ENCODE data around the gene COL1A1.

COL1A1 gene

DNA sequence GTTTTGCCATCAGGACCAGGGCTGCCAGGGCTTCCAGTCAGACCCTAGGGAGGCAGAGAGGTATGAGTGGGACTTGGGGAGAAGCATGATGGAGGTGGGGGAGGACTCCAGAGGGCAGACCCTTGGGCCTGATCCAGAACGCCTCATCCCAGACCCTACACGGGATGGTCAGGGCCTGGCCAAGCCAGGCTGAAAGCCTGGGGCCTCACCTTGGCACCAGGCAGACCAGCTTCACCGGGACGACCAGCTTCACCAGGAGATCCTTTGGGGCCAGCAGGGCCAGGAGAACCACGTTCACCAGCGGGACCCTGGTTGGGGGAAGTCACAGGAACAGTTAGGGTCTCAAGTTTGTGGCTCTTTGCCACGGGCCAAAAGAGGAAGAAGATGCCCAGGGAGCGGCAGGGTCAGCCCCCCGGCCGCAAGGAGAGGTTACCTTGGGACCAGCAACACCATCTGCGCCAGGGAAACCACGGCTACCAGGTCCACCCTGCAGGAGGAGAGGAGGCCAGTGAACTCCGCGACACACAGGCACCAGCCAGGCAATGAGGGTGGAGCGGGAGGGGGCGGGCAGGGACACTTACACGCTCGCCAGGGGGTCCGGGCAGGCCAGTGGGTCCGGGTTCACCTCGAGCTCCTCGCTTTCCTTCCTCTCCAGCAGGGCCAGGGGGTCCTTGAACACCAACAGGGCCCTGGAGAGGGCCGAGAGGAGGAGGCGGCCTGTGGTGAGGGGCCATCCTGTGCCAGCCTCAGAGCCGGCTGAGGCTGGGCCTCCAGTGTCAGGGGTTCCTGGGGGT lies 7.1 kb downstream of the COL1A1 start:
- Histone ChIP-seq H3K4me1 (ENCODE audit: control insufficient read depth, insufficient read depth, low read length) (peaks cover 30% of the 10 kb centered on the region), H3K27ac (ENCODE audit: low read depth, low read length) (no peak overlapping the region), H3K9ac (ENCODE audit: low read length) (no peak overlapping the region), H3K36me3 (ENCODE audit: control insufficient read depth, insufficient read depth, low read length) (peaks cover 75% of the 10 kb centered on the region), H3K27me3 (ENCODE audit: control insufficient read depth, insufficient read depth, low read length) (no peaks in the 10 kb centered on the region), H3K4me3 (ENCODE audit: low read length) (no peak overlapping the region)

DNA sequence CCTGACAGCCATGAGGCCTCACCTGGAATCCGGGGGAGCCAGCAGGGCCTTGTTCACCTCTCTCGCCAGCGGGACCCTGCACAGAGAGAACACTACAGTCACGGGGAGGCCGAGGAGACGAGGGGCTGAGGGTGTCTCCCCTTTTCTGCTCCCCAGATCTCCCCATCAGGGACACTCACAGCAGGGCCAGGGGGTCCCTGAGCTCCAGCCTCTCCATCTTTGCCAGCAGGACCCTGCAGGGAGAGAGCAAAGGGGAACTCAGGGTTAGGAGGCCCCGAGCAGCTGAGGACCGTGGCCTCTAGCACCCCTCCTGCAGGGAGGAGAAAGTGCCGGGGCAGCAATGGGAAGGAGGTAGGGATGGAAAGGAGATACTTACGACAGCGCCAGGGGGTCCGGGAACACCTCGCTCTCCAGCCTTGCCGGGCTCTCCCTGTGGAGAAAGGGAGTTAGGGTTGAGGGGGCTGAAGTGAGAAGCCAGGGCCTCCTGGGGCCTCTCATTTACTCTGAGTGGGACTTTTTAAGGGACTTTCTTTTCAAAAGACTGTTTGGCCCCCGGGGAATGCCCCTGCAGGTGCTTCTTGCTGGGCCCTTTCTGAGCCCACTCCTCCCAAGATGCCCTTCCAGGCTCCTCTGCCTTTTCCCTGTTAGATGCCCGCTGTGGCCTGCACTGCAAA lies 8.7 kb downstream of the COL1A1 start:
- H3K27ac ChIP-seq (ENCODE audit: low read depth, low read length), result peak overlapping the region; percentile 17
- peaks cover 22% of the 10 kb centered on the region for H3K4me1 ChIP-seq (ENCODE audit: control insufficient read depth, insufficient read depth, low read length)
- no peak overlapping the region for H3K9ac ChIP-seq (ENCODE audit: low read length)

DNA sequence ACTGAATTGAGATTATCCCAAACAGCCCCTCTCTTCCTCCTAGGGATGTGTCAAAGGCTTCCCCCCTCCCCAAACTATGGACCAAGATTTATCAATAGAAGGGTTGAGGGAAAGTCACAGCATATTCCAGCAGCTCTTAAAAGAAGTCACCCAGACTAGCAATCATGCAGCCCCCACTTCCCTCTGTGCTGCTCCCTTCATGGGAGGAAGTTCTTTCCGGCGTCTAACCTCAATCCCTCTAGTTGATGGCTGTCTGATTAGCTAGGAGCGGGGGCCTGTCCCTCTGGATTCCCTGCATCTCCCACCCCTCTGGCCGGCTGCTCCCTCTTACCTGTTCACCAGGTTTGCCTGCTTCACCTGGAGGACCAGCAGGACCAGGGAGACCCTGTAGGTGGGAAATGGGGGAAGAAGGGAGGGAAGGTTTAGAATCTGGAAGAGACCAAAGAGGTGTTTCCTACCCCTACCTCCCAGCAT lies 9.2 kb downstream of the COL1A1 start:
- H3K36me3 ChIP-seq (ENCODE audit: control insufficient read depth, insufficient read depth, low read length), result peaks cover 86% of the 10 kb centered on the region
- H3K4me3 ChIP-seq (ENCODE audit: low read length), result no peak overlapping the region
- H3K27ac ChIP-seq (ENCODE audit: low read depth, low read length), result no peak overlapping the region
- H3K27me3 ChIP-seq (ENCODE audit: control insufficient read depth, insufficient read depth, low read length), result no peaks in the 10 kb centered on the region
- peaks cover 16% of the 10 kb centered on the region for H3K4me1 ChIP-seq (ENCODE audit: control insufficient read depth, insufficient read depth, low read length)
- H3K9ac ChIP-seq (ENCODE audit: low read length), result no peak overlapping the region

More for the DNA sequence above, 8.7 kb downstream of the COL1A1 start:
- H3K27me3 ChIP-seq (ENCODE audit: control insufficient read depth, insufficient read depth, low read length), result no peaks in the 10 kb centered on the region
- H3K36me3 ChIP-seq (ENCODE audit: control insufficient read depth, insufficient read depth, low read length), result peaks cover 86% of the 10 kb centered on the region
- no peak overlapping the region for H3K4me3 ChIP-seq (ENCODE audit: low read length)

DNA sequence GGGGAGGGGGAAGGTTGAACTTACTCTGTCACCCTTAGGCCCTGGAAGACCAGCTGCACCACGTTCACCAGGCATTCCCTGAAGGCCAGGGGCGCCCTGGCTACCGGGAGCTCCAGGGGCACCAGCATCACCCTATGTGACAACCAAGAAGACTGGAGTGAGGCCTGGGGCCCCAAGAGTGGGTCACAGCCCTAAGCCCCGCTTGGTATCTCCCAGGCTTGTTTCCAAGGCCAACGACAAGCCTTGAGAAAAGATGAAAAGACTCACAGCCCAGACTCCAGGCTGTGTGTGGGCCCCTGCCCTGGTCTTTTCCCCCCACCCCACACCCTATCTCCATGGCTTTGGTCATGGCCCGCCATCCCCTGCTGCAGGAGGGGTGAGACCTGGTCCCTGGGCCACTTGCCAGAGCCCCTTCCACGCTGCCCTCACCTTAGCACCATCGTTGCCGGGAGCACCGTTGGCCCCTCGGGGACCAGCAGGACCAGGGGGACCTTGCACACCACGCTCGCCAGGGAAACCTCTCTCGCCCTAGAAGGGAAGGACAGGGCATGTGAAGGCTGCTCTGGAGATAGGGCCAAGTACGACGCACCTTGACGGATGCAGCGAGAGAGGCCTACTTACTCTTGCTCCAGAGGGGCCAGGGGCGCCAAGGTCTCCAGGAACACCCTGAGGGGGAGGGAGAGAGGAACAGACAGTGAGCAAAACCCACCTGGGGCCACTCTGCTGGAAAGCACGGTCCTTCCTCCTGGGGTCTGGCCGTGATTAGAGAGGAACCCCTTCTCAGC lies 9.9 kb downstream of the COL1A1 start:
- Histone ChIP-seq H3K4me3 (ENCODE audit: low read length) (no peak overlapping the region), H3K9ac (ENCODE audit: low read length) (no peak overlapping the region), H3K36me3 (ENCODE audit: control insufficient read depth, insufficient read depth, low read length) (peaks cover 87% of the 10 kb centered on the region), H3K27me3 (ENCODE audit: control insufficient read depth, insufficient read depth, low read length) (no peaks in the 10 kb centered on the region), H3K4me1 (ENCODE audit: control insufficient read depth, insufficient read depth, low read length) (peaks cover 10% of the 10 kb centered on the region), H3K27ac (ENCODE audit: low read depth, low read length) (peak overlapping the region; percentile 35)

DNA sequence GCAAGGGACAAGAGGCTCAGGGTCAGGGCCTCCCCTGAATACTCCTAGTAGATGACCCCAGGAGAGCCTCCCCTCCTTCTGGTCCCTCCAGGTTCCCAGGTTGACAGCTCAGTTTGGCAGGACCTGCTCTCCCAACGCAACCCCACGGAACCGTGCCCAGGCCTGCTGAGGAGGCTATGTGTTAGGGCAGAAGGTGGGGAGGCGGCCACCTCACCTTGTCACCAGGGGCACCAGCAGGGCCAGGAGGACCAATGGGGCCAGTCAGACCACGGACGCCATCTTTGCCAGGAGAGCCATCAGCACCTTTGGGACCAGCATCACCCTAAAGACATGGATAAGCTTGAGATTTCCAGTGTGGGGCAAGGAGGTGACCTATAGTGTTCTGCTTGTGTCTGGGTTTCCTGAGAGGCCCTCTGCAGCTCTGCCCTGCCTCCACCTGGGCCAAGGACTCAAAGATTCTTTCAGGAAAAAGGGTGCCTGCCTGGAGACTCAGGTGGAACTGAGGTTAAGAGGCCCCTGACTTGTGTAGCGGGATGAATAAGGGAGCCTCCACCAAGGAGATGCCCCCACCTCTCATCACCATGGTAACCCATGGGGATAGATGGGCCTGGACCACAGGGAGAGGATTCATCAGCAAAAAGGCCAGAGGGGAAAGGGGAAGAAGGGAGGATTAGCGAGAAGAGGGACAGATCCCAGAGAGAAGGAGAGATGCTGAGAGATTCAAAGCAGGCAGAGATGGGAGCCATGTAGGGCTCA lies 10.7 kb downstream of the COL1A1 start:
- no peaks in the 10 kb centered on the region for H3K27me3 ChIP-seq (ENCODE audit: control insufficient read depth, insufficient read depth, low read length)
- H3K4me3 ChIP-seq (ENCODE audit: low read length), result no peak overlapping the region
- H3K9ac ChIP-seq (ENCODE audit: low read length), result no peak overlapping the region
- H3K27ac ChIP-seq (ENCODE audit: low read depth, low read length), result peak overlapping the region; percentile 19
- peaks cover 87% of the 10 kb centered on the region for H3K36me3 ChIP-seq (ENCODE audit: control insufficient read depth, insufficient read depth, low read length)
- peaks cover 7% of the 10 kb centered on the region for H3K4me1 ChIP-seq (ENCODE audit: control insufficient read depth, insufficient read depth, low read length)

DNA sequence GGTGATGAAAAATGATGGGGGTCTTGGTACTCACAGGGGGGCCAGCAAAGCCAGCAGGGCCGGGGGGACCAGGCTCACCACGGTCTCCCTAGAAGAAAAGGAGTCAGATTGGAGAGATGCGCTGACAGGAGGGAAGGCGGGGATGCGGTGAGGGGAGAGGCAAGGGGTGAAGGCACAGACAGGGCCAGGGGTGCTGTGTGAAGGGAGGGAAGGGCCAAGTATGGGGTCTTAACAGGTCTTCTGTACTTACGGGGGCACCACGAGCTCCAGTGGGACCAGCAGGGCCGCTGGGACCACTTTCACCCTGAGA lies 11.2 kb downstream of the COL1A1 start:
- H3K27ac ChIP-seq (ENCODE audit: low read depth, low read length), result peak overlapping the region; percentile 19
- no peaks in the 10 kb centered on the region for H3K27me3 ChIP-seq (ENCODE audit: control insufficient read depth, insufficient read depth, low read length)
- peaks cover 85% of the 10 kb centered on the region for H3K36me3 ChIP-seq (ENCODE audit: control insufficient read depth, insufficient read depth, low read length)
- no peak overlapping the region for H3K4me3 ChIP-seq (ENCODE audit: low read length)
- H3K9ac ChIP-seq (ENCODE audit: low read length), result no peak overlapping the region
- H3K4me1 ChIP-seq (ENCODE audit: control insufficient read depth, insufficient read depth, low read length), result peaks cover 7% of the 10 kb centered on the region

DNA sequence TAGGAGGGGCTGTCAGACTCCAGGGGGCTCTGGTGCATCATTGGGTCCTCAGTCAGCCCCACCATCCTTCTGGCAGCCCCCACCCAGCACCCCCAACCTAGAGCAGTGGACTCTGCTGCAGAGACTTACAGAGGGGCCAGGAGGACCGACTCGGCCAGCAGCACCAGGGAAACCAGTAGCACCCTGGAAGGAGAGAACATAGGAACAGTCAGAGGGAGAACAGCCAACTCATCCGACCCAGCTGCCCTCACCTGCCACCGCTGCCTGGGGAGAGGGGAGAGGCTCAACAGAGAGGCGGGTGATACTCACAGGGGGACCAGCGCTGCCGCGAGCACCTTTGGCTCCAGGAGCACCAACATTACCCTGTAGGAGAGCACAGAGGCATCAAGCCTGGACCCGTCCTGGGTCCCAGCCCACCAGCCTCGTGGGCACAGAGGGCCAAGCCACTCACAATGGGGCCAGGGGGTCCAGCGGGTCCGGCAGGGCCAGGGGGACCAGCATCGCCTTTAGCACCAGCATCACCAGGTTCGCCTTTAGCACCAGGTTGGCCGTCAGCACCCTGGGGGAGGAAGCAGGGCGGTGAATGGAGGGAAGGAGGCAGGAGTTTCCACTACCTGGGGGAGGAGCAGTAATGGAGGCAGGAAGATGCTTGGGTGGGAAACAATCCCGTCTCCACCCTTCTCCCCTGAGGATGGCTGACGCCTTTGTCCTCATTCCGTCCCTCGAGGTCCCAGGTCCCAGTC lies 11.7 kb downstream of the COL1A1 start:
- H3K4me1 ChIP-seq (ENCODE audit: control insufficient read depth, insufficient read depth, low read length), result peaks cover 9% of the 10 kb centered on the region
- H3K27me3 ChIP-seq (ENCODE audit: control insufficient read depth, insufficient read depth, low read length), result no peaks in the 10 kb centered on the region
- no peak overlapping the region for H3K9ac ChIP-seq (ENCODE audit: low read length)
- H3K27ac ChIP-seq (ENCODE audit: low read depth, low read length), result peak overlapping the region; percentile 19
- H3K4me3 ChIP-seq (ENCODE audit: low read length), result no peak overlapping the region
- H3K36me3 ChIP-seq (ENCODE audit: control insufficient read depth, insufficient read depth, low read length), result peaks cover 80% of the 10 kb centered on the region

DNA sequence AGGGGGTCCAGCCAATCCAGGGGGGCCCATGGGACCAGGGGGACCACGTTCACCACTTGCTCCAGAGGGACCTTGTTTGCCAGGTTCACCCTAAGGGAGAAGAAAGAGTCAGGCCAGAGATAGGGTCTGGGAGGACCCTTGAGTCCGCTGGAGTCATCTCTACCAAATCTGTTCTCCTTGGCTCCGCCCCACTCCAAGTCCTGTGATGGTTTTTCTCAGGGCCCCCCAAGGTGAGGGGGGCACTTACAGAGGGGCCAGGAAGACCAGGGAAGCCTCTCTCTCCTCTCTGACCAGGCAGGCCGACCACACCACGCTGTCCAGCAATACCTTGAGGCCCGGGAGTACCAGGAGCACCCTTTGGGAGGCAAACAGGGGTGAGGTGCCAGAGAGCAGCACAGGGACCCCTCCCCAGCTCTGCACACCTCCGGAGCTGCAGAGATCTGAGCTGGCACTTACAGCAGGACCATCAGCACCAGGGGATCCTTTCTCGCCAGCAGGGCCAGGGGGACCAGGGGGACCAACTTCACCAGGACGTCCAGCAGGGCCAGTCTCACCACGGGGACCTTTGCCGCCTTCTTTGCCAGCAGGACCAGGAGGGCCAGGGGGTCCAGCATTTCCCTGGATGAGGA lies 12.4 kb downstream of the COL1A1 start:
- H3K4me1 ChIP-seq (ENCODE audit: control insufficient read depth, insufficient read depth, low read length), result peaks cover 10% of the 10 kb centered on the region
- H3K9ac ChIP-seq (ENCODE audit: low read length), result no peak overlapping the region
- H3K27ac ChIP-seq (ENCODE audit: low read depth, low read length), result peak overlapping the region; percentile 4
- H3K27me3 ChIP-seq (ENCODE audit: control insufficient read depth, insufficient read depth, low read length), result no peaks in the 10 kb centered on the region
- H3K4me3 ChIP-seq (ENCODE audit: low read length), result no peak overlapping the region
- H3K36me3 ChIP-seq (ENCODE audit: control insufficient read depth, insufficient read depth, low read length), result peaks cover 75% of the 10 kb centered on the region

DNA sequence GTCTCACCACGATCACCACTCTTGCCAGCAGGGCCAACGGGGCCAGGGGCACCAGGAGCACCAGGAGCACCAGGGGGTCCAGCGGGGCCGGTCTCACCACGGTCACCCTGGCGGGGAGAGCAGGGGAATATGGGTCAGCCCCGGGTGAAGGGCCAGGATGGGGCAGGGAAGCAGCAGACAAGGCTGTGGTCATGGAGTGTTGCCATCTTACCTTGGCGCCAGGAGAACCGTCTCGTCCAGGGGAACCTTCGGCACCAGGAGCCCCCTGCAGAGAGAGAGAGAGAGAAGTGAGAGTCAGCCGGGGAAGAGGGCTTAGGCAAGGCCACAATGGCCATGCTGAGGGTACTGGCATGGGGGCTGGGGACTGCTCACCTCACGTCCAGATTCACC lies 12.9 kb downstream of the COL1A1 start:
- H3K27ac ChIP-seq (ENCODE audit: low read depth, low read length), result peak overlapping the region; percentile 4
- peaks cover 10% of the 10 kb centered on the region for H3K4me1 ChIP-seq (ENCODE audit: control insufficient read depth, insufficient read depth, low read length)
- no peaks in the 10 kb centered on the region for H3K27me3 ChIP-seq (ENCODE audit: control insufficient read depth, insufficient read depth, low read length)
- H3K36me3 ChIP-seq (ENCODE audit: control insufficient read depth, insufficient read depth, low read length), result peaks cover 71% of the 10 kb centered on the region
- no peak overlapping the region for H3K9ac ChIP-seq (ENCODE audit: low read length)
- no peak overlapping the region for H3K4me3 ChIP-seq (ENCODE audit: low read length)

DNA sequence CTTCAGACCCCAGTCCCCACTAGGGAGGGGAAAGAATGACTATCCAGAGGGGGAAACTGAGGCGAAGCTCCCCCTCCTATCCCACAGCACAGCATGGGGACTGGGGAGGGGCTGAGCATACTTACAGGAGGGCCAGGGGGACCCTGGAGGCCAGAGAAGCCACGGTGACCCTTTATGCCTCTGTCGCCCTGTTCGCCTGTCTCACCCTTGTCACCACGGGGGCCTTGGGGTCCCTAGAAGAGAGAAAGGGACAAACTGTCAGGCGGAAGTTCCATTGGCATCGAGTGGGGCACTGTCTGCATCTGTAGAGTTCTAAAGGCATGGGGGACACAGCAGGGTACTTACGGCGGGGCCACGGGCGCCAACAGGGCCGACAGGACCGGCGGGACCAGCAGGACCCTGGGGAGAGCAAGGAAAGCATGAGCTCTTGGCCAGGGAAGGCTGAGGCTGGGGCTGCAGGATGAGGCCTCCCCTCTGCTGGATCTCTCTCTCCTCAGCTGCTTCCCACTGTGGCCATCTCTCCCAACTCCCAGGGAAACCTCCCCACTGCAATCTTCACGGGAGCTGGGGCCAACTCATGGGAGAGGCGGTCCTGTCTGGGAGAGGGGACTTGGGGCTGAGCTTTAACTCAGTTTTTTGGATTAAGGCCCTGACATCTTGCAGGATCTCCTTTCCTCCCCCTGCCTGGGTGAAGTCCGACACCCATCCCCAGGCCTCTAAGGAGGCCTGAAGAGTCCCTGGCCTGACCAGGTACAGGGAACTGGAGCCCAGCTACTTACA lies 13.5 kb downstream of the COL1A1 start:
- H3K27ac ChIP-seq (ENCODE audit: low read depth, low read length), result peak overlapping the region; percentile 4
- peaks cover 10% of the 10 kb centered on the region for H3K4me1 ChIP-seq (ENCODE audit: control insufficient read depth, insufficient read depth, low read length)
- peaks cover 68% of the 10 kb centered on the region for H3K36me3 ChIP-seq (ENCODE audit: control insufficient read depth, insufficient read depth, low read length)
- no peaks in the 10 kb centered on the region for H3K27me3 ChIP-seq (ENCODE audit: control insufficient read depth, insufficient read depth, low read length)
- no peak overlapping the region for H3K4me3 ChIP-seq (ENCODE audit: low read length)
- no peak overlapping the region for H3K9ac ChIP-seq (ENCODE audit: low read length)

DNA sequence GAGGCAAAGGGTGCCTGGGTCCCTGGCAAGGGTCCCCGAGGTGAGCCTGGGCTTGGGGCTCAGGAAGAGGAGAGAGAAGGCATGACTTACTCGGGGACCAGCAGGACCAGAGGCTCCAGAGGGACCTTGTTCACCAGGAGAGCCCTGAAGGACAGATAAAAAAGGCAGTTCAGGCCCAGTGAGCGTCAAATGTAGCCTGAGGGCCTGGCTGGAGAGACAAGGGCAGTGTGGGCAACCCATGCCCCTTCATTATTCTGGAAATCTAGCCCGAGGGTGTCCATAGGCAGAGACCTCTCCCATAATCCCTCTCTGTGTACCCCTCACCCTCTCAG lies 14.1 kb downstream of the COL1A1 start:
- H3K27ac ChIP-seq (ENCODE audit: low read depth, low read length), result no peak overlapping the region
- no peak overlapping the region for H3K9ac ChIP-seq (ENCODE audit: low read length)
- no peaks in the 10 kb centered on the region for H3K27me3 ChIP-seq (ENCODE audit: control insufficient read depth, insufficient read depth, low read length)
- H3K4me1 ChIP-seq (ENCODE audit: control insufficient read depth, insufficient read depth, low read length), result peaks cover 8% of the 10 kb centered on the region
- no peak overlapping the region for H3K4me3 ChIP-seq (ENCODE audit: low read length)
- H3K36me3 ChIP-seq (ENCODE audit: control insufficient read depth, insufficient read depth, low read length), result peaks cover 62% of the 10 kb centered on the region
